Measurements from ENCODE around the gene MAMLD1. TPM values are rescaled to one million over a fixed set of nuclear protein-coding genes. Genes with fewer than 3 reads are reported as not detected.

Gene MAMLD1
- total RNA-seq, 2 donors from 2014 or later: 1.7 to 1.9 TPM

GRCh38 chrX:150460781-150461180 lies 97.7 kb downstream of the MAMLD1 start:
- no peak overlapping the region for H3K27ac Mint-ChIP-seq
- no peak overlapping the region for H3K4me3 Mint-ChIP-seq
- DNase-seq: no peak
- no peaks in the 10 kb centered on the region for H3K36me3 Mint-ChIP-seq (ENCODE audit: low read depth)
- peaks cover 10% of the 10 kb centered on the region for H3K4me1 Mint-ChIP-seq
- H3K27me3 Mint-ChIP-seq: no peaks in the 10 kb centered on the region
- no peaks in the 10 kb centered on the region for H3K9me3 ChIP-seq (ENCODE audit: control insufficient read depth, low read length, poor library complexity, severe bottlenecking)
- ATAC-seq: no peak

GRCh38 chrX:150463566-150463965 lies 100.4 kb downstream of the MAMLD1 start:
- no peak for ATAC-seq

GRCh38 chrX:150464001-150464400 lies 100.9 kb downstream of the MAMLD1 start:
- no peak for DNase-seq
- ATAC-seq: no peak
- H3K36me3 Mint-ChIP-seq (ENCODE audit: low read depth): no peaks in the 10 kb centered on the region
- H3K9me3 ChIP-seq (ENCODE audit: control insufficient read depth, low read length, poor library complexity, severe bottlenecking): no peaks in the 10 kb centered on the region
- peak overlapping the region; percentile 60 for H3K27ac Mint-ChIP-seq
- H3K27me3 Mint-ChIP-seq: no peaks in the 10 kb centered on the region
- H3K4me1 Mint-ChIP-seq: peaks cover 6% of the 10 kb centered on the region
- no peak overlapping the region for H3K4me3 Mint-ChIP-seq

More at GRCh38 chrX:150463566-150463965, 100.4 kb downstream of the MAMLD1 start:
- H3K9me3 ChIP-seq (ENCODE audit: control insufficient read depth, low read length, poor library complexity, severe bottlenecking): no peaks in the 10 kb centered on the region
- Mint-ChIP-seq H3K36me3 (ENCODE audit: low read depth) (no peaks in the 10 kb centered on the region), H3K4me3 (no peak overlapping the region), H3K27ac (no peak overlapping the region), H3K4me1 (peaks cover 10% of the 10 kb centered on the region), H3K27me3 (no peaks in the 10 kb centered on the region)
- no peak for DNase-seq

GRCh38 chrX:150465326-150465725 lies 102.2 kb downstream of the MAMLD1 start:
- no peak for ATAC-seq
- Mint-ChIP-seq H3K4me3 (no peak overlapping the region), H3K4me1 (no peaks in the 10 kb centered on the region), H3K27ac (no peak overlapping the region), H3K36me3 (ENCODE audit: low read depth) (no peaks in the 10 kb centered on the region), H3K27me3 (no peaks in the 10 kb centered on the region)
- no peaks in the 10 kb centered on the region for H3K9me3 ChIP-seq (ENCODE audit: control insufficient read depth, low read length, poor library complexity, severe bottlenecking)
- no peak for DNase-seq

GRCh38 chrX:150465881-150466775 lies 103.0 kb downstream of the MAMLD1 start:
- DNase-seq (no peak), ATAC-seq (no peak)
- Mint-ChIP-seq H3K27me3 (no peaks in the 10 kb centered on the region), H3K27ac (no peak overlapping the region), H3K4me3 (no peak overlapping the region), H3K4me1 (no peaks in the 10 kb centered on the region), H3K36me3 (ENCODE audit: low read depth) (no peaks in the 10 kb centered on the region)
- H3K9me3 ChIP-seq (ENCODE audit: control insufficient read depth, low read length, poor library complexity, severe bottlenecking): no peaks in the 10 kb centered on the region

- Mint-ChIP-seq H3K27ac (no peak overlapping the region), H3K27me3 (no peaks in the 10 kb centered on the region), H3K4me3 (no peak overlapping the region), H3K4me1 (peaks cover 4% of the 10 kb centered on the region), H3K36me3 (ENCODE audit: low read depth) (no peaks in the 10 kb centered on the region)
- ATAC-seq (no peak), DNase-seq (no peak)
- no peaks in the 10 kb centered on the region for H3K9me3 ChIP-seq (ENCODE audit: control insufficient read depth, low read length, poor library complexity, severe bottlenecking)
Measured at GRCh38 chrX:150472306-150472705, 109.2 kb downstream of the MAMLD1 start.

GRCh38 chrX:150473371-150473770 lies 110.3 kb downstream of the MAMLD1 start:
- H3K4me3 Mint-ChIP-seq: no peak overlapping the region

GRCh38 chrX:150475461-150475860 lies 112.3 kb downstream of the MAMLD1 start:
- Mint-ChIP-seq H3K4me3 (no peak overlapping the region), H3K27ac (no peak overlapping the region), H3K27me3 (no peaks in the 10 kb centered on the region), H3K4me1 (peaks cover 18% of the 10 kb centered on the region), H3K36me3 (ENCODE audit: low read depth) (no peaks in the 10 kb centered on the region)
- no peaks in the 10 kb centered on the region for H3K9me3 ChIP-seq (ENCODE audit: control insufficient read depth, low read length, poor library complexity, severe bottlenecking)
- DNase-seq: no peak
- ATAC-seq: no peak

More at GRCh38 chrX:150473371-150473770, 110.3 kb downstream of the MAMLD1 start:
- ATAC-seq (no peak), DNase-seq (no peak)
- H3K4me1 Mint-ChIP-seq: peaks cover 12% of the 10 kb centered on the region
- no peaks in the 10 kb centered on the region for H3K9me3 ChIP-seq (ENCODE audit: control insufficient read depth, low read length, poor library complexity, severe bottlenecking)
- no peak overlapping the region for H3K27ac Mint-ChIP-seq
- H3K36me3 Mint-ChIP-seq (ENCODE audit: low read depth): no peaks in the 10 kb centered on the region
- H3K27me3 Mint-ChIP-seq: no peaks in the 10 kb centered on the region

- H3K27ac Mint-ChIP-seq: peak overlapping the region; percentile 78
- DNase-seq: no peak
- H3K9me3 ChIP-seq (ENCODE audit: control insufficient read depth, low read length, poor library complexity, severe bottlenecking): no peaks in the 10 kb centered on the region
- peaks cover 18% of the 10 kb centered on the region for H3K4me1 Mint-ChIP-seq
- no peaks in the 10 kb centered on the region for H3K27me3 Mint-ChIP-seq
- no peaks in the 10 kb centered on the region for H3K36me3 Mint-ChIP-seq (ENCODE audit: low read depth)
- ATAC-seq: no peak
- H3K4me3 Mint-ChIP-seq: no peak overlapping the region
Measured at GRCh38 chrX:150476164-150476699, 113.1 kb downstream of the MAMLD1 start.

- Mint-ChIP-seq H3K27me3 (no peaks in the 10 kb centered on the region), H3K36me3 (ENCODE audit: low read depth) (no peaks in the 10 kb centered on the region), H3K4me1 (peaks cover 18% of the 10 kb centered on the region), H3K27ac (no peak overlapping the region), H3K4me3 (peak overlapping the region; percentile 43)
- DNase-seq: no peak
- no peak for ATAC-seq
- no peaks in the 10 kb centered on the region for H3K9me3 ChIP-seq (ENCODE audit: control insufficient read depth, low read length, poor library complexity, severe bottlenecking)
Measured at GRCh38 chrX:150477371-150477770, 114.3 kb downstream of the MAMLD1 start.

- no peaks in the 10 kb centered on the region for H3K9me3 ChIP-seq (ENCODE audit: control insufficient read depth, low read length, poor library complexity, severe bottlenecking)
- DNase-seq (no peak), ATAC-seq (peak; percentile 83)
- Mint-ChIP-seq H3K27ac (peak overlapping the region; percentile 79), H3K4me3 (peak overlapping the region; percentile 75), H3K4me1 (peaks cover 24% of the 10 kb centered on the region), H3K27me3 (no peaks in the 10 kb centered on the region), H3K36me3 (ENCODE audit: low read depth) (no peaks in the 10 kb centered on the region)
Measured at GRCh38 chrX:150478496-150479492, 115.7 kb downstream of the MAMLD1 start.

GRCh38 chrX:150482537-150483206 lies 119.6 kb downstream of the MAMLD1 start:
- Mint-ChIP-seq H3K4me1 (peaks cover 17% of the 10 kb centered on the region), H3K36me3 (ENCODE audit: low read depth) (no peaks in the 10 kb centered on the region), H3K27me3 (no peaks in the 10 kb centered on the region), H3K27ac (no peak overlapping the region), H3K4me3 (no peak overlapping the region)
- H3K9me3 ChIP-seq (ENCODE audit: control insufficient read depth, low read length, poor library complexity, severe bottlenecking): no peaks in the 10 kb centered on the region
- no peak for DNase-seq
- no peak for ATAC-seq

Data from T-helper 17 cell (primary cell).